Stimulated activated naive CD8-positive, alpha-beta T cell treated with anti-CD3 and anti-CD28 coated beads, Interleukin-15, Interleukin-2, amounts not matched to agents 100 ng/mL and 50 ng/mL, for 24 hours (primary cell): ENCODE results near the gene OR5A2.
"Not testable (repeated sequence)": the region's sequence is repeated elsewhere in the genome, so short reads cannot be mapped to it uniquely, and the experiment has no call there.

Source experiments
- H3K27ac Mint-ChIP-seq: one replicate; pipeline ENCODE4 v1.8.0; 2021; ENCODE audit warnings: mild to moderate bottlenecking, mixed read lengths
- H3K27me3 Mint-ChIP-seq: one replicate; pipeline ENCODE4 v1.8.0; 2021; ENCODE audit warnings: mixed read lengths
- H3K36me3 Mint-ChIP-seq: one replicate; pipeline ENCODE4 v1.8.0; 2021; ENCODE audit warnings: low read depth, mixed read lengths
- H3K4me1 Mint-ChIP-seq: one replicate; pipeline ENCODE4 v1.8.0; 2021; ENCODE audit warnings: low read depth, mixed read lengths
- H3K4me3 Mint-ChIP-seq: one replicate; pipeline ENCODE4 v1.8.0; 2021; ENCODE audit warnings: mild to moderate bottlenecking, mixed read lengths
- H3K9me3 Mint-ChIP-seq: one replicate; pipeline ENCODE4 v1.8.0; 2021; ENCODE audit warnings: mixed read lengths

Gene OR5A2

DNA sequence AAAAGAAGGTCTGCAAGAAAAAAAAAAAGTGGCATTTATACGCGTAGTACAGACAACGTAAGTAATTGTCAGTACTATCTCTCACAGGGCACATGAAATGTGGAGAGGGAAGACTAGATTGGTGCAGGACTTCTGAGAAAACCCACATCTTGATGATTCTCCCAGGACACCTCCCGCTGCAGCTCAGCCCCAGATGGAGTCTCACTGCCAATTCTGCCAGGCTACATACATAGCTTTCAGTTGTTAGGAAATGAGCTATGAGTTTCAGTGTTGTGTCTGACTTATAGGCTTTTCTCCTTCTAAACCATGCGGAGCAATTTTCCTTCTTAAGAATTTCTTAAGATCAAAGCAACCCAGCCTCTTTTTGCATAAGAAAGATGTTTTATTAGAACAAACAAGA lies 9.6 kb downstream of the OR5A2 start:
- Mint-ChIP-seq H3K9me3 (no peaks in the 10 kb centered on the region), H3K36me3 (no peaks in the 10 kb centered on the region), H3K27ac (no peak overlapping the region), H3K4me1 (peaks cover 22% of the 10 kb centered on the region), H3K27me3 (peaks cover 12% of the 10 kb centered on the region), H3K4me3 (no peak overlapping the region)

DNA sequence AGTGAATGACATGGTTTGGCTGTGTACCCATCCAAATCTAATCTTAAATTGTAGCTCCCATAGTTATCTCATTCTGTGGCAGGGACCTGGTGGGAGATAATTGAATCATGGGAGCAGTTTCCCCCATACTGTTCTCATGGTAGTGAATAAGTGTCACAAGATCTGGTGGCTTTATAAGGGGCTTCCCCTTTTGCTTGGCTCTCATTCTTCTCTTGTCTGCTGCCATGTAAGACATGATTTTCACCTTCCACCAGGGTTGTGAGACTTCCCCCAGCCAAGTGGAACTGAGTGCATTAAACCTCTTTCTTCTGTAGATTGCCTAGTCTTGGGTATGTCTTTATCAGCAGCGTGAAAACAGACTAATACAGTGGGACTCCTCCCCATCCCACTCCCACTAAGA lies 11.1 kb downstream of the OR5A2 start:
- H3K4me3 Mint-ChIP-seq = no peak overlapping the region
- H3K27ac Mint-ChIP-seq = no peak overlapping the region
- peaks cover 5% of the 10 kb centered on the region for H3K9me3 Mint-ChIP-seq
- peaks cover 22% of the 10 kb centered on the region for H3K4me1 Mint-ChIP-seq
- peaks cover 12% of the 10 kb centered on the region for H3K27me3 Mint-ChIP-seq
- H3K36me3 Mint-ChIP-seq = no peaks in the 10 kb centered on the region

DNA sequence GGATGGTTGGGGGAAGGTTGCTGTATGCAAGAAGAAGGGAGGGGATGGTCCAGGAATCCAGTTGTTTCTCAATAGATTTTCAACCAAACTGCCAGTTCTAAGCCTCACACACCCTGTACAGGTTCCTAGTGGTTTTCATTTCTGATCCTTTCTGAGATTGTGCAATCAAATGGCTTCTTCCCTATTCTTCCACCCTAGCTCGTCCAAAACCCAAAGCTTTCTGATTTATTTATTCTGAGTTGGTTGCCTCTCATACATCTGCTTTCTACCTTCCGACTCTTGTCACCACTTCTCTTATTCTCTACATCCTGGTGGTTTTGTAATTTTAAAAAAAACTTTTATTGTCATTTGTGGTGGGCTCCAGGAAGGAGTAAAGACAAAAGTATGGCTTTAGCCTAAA lies 12.6 kb downstream of the OR5A2 start:
- Mint-ChIP-seq H3K27ac (no peak overlapping the region), H3K4me3 (no peak overlapping the region), H3K9me3 (peaks cover 13% of the 10 kb centered on the region), H3K27me3 (peaks cover 12% of the 10 kb centered on the region), H3K4me1 (peaks cover 22% of the 10 kb centered on the region), H3K36me3 (no peaks in the 10 kb centered on the region)

DNA sequence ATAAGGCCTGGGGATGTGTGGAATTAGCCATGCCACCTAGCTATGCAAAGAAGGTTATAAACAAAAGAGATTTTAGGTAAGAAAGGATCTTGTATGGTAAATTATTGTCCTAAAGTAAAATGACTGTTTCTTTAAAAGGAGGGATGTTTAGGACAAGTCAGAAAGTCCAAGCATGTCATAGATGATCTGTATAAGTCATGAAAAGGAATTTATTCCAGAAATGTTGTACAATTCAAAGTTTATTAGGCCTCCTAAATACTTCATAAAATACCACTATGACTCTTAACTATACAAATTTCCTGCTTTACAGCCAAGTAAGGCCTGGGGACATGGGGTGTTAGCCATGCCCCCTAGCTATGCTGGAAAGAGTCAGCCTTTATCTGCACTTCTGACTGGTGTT lies 22.7 kb downstream of the OR5A2 start:
- H3K27me3 Mint-ChIP-seq = no peaks in the 10 kb centered on the region
- no peak overlapping the region for H3K4me3 Mint-ChIP-seq
- peaks cover 8% of the 10 kb centered on the region for H3K9me3 Mint-ChIP-seq
- no peaks in the 10 kb centered on the region for H3K4me1 Mint-ChIP-seq
- H3K27ac Mint-ChIP-seq = no peak overlapping the region
- H3K36me3 Mint-ChIP-seq = no peaks in the 10 kb centered on the region

DNA sequence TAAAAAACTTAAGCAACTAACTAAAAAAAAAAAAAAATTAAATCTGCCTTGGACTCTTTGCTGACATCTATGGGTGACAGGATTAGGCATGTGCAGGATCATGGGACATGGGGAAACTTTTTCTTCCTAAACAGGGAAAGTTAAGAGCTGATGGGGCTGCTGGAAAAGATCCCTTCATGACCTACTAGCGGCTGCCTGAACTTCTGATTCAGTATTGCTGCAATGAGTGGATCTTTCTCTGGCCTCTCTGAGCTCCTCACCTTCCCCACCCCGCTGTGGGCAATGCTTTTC lies 25.0 kb downstream of the OR5A2 start:
- H3K27me3 Mint-ChIP-seq = no peaks in the 10 kb centered on the region
- no peak overlapping the region for H3K27ac Mint-ChIP-seq
- no peak overlapping the region for H3K4me3 Mint-ChIP-seq
- H3K36me3 Mint-ChIP-seq = no peaks in the 10 kb centered on the region
- peaks cover 4% of the 10 kb centered on the region for H3K9me3 Mint-ChIP-seq
- no peaks in the 10 kb centered on the region for H3K4me1 Mint-ChIP-seq

DNA sequence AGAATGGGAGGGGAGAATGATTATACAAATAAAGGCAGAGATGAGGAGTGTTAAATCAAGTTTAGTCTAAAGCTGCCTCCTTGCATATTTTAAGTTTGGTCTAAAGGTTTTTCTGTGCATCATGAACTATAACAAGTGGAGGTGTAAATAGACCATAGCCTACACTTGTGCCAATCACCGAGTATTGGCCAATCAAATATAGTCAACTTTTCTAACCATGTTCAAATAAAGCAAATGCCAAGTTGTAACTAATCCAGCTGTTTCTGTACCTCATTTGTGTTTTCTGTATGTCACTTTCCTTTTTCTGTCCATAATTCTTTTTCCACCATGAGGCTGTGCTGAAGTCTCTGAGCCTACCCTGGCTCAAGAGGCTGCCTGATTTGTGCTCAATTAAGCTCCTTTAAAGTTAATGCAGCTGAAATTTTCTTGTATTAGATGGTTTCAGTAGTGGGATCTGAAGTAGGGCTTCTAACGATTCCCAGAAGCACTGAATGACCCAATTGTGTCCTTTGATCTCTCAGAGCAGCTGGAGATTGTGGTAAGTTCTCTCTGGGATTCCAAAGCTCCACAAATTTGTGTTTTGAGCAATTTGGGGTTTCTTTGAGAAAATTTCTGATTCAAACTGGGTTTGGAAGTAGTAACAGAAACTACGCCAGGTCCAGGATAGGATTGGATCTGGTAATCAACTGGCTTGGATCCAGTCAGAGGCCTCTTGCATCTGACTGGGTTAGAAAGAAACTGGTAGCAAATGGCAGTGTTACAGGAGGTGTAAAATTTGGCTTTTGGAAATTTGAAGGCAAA lies 25.6 kb downstream of the OR5A2 start:
- H3K36me3 Mint-ChIP-seq = no peaks in the 10 kb centered on the region
- peaks cover 4% of the 10 kb centered on the region for H3K9me3 Mint-ChIP-seq
- no peaks in the 10 kb centered on the region for H3K4me1 Mint-ChIP-seq
- no peak overlapping the region for H3K4me3 Mint-ChIP-seq
- no peaks in the 10 kb centered on the region for H3K27me3 Mint-ChIP-seq
- no peak overlapping the region for H3K27ac Mint-ChIP-seq

DNA sequence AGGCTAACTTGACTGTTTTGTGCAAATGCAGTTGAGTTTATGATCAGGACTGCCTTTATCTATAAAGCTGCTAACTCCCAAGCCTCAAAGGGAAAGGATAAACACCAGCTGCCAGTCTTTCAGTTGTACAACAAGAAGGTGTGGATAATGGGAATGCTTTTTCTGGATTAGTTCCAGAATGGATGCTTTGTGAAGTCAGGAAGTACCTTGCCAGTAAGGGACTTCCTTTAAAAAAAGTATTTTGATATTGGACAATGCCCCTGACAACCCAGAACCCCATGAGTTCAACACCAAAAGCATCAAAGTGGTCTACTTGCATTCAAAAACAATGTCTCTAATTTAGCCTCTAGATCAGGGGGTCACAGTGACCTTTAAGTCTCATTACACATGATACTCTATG lies 32.0 kb downstream of the OR5A2 start:
- Mint-ChIP-seq H3K27ac (no peak overlapping the region), H3K4me1 (no peaks in the 10 kb centered on the region), H3K36me3 (no peaks in the 10 kb centered on the region), H3K9me3 (no peaks in the 10 kb centered on the region), H3K4me3 (no peak overlapping the region), H3K27me3 (no peaks in the 10 kb centered on the region)

DNA sequence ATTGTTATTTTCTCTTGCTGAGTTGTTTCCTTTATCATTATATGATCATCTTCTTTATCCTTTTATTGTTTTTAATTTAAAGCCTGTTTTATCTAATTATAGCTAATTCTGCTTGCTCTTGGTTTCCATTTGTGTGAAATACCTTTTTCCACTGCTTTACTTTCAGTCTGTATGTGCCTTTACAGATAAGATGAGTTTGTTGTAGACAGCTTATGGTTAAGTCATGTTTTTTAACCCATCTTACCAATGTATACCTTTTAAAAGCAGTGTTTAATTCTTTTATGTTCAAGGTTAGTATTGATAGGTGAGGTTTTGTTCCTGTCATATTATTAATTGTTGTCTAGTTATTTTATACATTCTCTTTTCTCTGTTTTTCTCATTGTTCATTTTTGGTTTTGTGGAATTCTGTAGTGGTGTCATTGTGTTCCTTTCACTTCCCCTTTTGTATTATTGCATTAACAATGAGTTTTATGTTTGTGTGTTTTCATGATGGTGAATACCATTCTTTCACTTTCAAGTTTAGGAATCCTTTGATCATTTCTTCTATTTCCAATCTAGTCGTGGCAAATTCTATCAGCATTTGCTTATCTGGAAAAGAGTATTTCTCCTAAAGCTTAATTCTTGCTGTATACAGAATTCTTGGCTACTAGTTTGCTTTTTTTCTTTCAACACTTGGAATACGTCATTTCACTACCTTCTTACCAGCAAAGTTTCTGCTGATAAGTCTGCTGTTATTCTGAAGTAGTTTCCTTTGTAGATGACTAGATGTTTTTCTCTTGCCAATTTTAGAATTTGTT lies 45.8 kb downstream of the OR5A2 start:
- Mint-ChIP-seq H3K27ac (peak overlapping the region; percentile 42), H3K9me3 (peaks cover 6% of the 10 kb centered on the region), H3K4me3 (no peak overlapping the region), H3K27me3 (no peaks in the 10 kb centered on the region), H3K36me3 (no peaks in the 10 kb centered on the region), H3K4me1 (no peaks in the 10 kb centered on the region)

DNA sequence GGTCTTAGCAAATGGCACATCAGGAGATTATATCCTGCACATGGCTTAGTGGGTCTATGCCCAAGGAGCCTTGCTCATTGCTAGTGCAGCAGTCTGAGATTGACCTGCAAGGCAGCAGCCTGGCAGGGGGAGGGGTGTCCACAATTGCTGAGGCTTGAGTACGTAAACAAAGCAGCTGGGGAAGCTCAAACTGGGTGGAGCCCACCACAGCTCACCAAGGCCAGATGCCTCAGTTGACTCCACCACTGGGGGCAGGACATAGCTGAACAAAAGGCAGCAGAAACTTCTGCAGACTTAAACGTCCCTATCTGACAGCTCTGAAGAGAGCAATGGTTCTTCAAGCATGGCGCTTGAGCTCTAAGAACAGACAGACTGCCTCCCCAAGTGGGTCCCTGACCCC lies 53.9 kb downstream of the OR5A2 start:
- not testable (repeated sequence) for H3K27ac Mint-ChIP-seq, H3K36me3 Mint-ChIP-seq, H3K27me3 Mint-ChIP-seq, H3K4me3 Mint-ChIP-seq, H3K9me3 Mint-ChIP-seq
- H3K4me1 Mint-ChIP-seq = peaks cover 12% of the 10 kb centered on the region

DNA sequence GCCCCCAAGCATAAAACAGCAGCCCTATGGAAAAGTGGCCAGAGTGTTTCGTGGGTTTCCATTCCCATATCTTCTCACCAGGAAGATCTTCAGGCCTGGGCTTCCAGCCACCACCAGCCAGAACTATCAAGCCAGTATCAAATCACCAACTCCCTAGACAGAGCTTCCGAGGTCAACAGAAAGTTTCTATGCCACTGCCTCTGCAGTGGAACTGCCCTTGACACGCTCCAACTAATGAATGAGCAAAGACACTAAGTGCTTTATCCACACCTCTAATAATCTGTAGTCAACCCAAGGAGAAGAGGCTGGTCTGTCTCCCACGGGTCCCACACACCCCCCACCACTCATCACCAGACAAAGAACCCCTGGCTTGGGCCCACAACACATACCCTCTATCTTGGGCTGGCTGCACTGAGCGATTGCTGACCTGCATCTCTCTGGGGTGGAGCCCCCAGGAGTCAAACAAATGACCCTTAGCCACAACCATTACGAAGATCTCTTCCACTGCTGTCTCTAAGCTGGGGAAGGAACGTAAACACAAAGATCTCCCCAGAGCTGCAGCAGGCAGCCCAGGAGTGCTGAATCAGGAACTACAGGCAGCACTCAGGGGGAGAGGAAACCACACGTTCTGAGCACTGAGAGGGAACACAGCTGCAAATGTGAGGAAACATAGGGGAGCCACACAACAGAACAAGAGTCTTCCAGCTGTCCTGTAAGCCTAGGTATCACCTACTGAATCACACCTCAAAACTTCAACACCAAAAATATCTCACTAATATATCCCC lies 57.8 kb downstream of the OR5A2 start:
- Mint-ChIP-seq H3K27ac (no peak overlapping the region), H3K9me3 (peaks cover 5% of the 10 kb centered on the region), H3K27me3 (no peaks in the 10 kb centered on the region), H3K4me3 (no peak overlapping the region), H3K4me1 (peaks cover 12% of the 10 kb centered on the region), H3K36me3 (no peaks in the 10 kb centered on the region)
